ENCODE data around the gene TNS2.

The TNS2 gene

DNA sequence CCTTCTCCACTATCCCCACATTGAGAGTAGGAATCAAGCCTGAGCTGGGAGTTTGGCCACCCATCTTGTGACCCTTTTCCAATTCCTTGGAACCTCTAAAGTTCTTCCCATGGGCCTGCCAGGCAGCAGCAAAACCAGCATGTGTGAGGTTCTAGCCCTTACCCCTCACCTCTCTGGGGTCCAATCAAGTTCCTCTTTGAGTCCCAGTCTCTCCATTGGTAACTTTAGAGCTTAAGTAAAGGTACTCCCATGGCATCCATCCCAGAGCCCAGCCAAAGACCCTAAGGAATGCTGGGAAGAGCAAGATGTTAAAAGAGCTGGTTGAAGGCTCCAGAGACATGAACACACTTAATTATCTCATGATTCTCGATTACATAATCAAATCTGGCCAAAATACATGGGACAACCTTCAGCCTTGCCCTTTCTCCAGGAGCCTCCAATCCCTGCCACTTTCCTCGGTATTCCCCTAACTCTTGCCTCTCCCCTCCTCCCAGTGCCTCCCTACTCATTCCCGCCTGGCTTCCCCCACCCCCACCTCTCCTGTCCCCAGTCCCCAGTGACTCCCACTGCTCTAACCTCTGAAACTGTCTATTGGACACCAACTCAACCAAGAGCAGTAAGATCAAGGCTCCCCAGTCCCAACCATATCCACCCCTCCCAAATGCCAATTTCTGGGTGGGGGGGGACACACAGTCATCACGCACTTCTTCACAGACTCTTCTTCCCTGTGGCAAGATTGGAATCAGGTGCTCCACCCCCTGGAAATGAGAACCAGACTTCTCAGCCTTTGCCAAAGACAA is 4.8 kb upstream of the TNS2 start:
- DNase-seq, result no peak

DNA sequence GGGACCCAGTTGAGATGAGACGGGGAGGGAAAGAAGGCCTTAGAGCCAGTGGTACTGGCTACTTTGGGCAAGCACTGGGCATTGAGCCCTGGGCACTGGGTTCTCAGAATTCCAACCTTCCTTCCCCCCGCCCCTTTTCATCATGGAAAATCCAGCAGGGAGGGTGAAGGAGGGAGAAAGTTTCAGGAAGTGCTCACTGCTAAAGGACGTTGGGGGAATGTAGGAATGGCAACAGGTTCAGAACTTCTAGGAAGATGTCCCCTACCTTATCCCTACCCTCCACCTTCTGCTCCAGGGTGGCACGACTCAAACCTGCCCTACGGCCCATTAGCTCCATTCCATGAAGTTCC is 4.2 kb upstream of the TNS2 start:
- no peak for DNase-seq

DNA sequence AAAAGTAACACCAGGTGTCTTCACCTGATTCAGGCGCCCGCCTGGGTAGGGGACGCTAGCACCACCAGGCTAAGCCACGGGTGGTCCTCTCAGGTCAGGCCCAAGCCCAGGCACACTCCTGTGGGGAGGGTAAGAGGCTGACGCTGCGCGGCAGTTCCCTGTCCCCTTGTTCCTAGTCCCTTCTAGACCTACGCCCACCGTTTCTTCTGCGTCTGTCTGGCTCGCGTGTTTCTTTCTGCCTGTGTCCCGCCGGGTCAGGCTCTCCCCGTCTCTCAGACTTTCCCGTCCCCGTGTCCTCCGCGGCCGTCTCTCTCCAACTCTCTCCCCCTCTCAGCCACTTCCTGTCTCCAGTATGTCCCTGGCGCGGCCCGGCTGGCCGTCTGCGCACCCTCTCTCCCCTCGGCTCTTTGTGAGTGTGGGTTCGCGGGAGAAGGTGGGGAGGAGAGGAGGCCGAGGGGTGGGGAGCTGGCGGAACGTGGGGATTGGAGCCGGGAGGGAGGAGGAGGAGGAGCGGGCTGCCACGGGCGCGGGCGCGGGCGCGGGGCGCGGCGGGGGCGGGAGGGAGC is 3.1 kb upstream of the TNS2 start:
- DNase-seq, result peak; percentile 62 to 81 (median 64)

DNA sequence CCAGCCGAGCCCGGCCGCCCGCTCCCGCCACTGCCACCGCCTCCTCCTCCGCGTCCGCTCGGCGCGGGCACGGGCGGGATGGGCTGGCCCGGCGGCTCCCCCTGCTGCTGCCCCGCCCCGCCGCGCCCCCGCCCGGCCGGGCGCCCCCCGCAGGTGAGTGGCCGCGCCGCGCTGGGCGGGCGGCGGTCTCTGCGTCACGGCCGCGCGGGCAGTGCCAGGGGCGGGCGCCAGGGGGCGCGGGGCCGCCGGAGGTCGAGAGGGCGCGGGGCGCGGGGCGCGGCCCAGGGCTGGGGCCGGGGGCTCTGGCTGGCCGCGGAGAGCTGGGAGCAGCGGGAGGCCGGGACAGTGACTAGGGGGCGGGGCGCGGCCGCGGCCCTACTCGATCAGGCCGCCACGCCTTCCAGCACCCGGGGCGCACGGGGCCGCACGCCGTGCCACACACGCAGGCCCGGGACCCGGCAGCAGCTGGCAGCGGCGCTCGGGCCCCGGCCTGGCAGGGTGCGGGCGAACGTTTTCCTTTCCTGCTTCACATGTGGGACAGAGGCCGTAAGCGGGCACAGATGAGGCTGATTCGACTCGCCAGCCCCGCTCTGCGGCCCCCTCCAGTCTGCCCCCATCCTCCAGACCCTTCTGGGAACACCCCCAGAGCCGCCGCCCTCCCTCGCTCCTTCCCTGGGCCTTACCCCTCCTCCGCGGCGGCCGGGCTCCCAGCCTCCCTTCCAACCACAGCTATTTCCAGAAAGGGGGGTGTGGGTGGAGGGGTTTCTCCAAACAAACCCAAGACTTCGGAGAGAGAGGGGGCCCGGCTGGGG is 2.4 kb upstream of the TNS2 start:
- peak; percentile 58 to 86 (median 72) for DNase-seq

DNA sequence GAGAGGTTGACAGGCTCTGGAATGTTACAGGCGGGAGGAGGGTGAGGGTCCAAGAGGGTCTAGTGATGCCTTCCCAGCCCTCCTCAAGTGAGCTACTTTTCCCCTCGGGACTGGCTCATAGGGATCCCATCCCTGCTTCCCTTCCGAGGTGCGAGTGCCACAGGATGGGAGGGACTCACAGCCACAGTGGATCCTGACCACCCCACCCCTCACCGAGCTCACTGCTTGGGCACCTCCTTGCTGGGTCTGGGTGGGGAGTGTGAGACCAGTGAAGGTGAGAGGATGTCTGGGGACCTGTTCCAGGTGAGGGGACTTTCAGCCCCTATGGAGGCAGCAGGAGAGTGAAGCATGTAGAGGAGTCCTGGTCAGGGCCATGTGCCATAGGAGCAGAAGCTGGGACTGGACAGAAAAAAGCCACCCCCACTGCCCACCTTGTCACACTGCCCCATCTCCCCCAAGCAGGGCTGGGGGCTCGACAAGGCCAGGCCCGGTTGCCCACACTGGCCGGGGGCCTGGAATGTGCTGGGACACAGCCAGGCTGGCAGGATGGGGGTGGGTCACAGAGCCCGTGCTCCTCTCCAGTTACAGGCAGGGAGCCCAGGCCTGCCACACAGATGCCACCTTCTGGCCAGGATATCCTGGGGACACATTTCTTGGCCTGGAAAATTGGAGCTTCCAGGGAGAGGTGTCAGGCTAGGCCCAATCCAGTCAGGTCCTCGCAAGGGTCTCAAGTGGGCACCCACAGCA is 1.7 kb upstream of the TNS2 start:
- no peak for DNase-seq

DNA sequence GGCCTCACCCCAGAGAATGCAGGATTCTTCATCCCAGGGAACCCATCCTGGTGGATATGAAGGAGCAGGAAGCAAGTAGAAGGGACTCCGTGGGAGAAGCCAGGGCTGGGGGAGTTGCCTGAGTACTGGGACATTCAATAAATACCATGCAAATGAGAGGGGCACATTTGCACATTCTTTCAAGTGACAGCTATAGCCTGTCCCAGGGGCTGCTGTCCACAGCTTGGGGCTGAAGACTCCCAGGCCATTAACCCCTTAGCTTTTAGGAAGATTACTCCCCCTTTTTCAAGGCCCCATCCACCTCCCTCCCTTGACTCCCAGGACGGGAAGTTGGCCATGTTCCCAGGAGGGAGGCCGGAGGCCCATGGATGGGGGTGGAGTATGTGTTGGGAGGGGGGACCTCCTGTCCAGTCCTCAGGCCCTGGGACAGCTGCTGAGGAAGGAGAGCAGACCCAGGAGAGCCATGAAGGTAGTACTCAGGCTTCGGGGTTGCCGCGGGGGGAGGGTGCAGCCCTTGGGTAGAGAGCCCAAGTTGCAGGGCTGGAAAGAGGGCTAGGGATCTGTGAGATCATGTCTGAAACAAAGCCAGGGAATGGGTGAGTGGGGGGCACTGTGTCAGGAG is 974 bp upstream of the TNS2 start:
- no peak for DNase-seq

DNA sequence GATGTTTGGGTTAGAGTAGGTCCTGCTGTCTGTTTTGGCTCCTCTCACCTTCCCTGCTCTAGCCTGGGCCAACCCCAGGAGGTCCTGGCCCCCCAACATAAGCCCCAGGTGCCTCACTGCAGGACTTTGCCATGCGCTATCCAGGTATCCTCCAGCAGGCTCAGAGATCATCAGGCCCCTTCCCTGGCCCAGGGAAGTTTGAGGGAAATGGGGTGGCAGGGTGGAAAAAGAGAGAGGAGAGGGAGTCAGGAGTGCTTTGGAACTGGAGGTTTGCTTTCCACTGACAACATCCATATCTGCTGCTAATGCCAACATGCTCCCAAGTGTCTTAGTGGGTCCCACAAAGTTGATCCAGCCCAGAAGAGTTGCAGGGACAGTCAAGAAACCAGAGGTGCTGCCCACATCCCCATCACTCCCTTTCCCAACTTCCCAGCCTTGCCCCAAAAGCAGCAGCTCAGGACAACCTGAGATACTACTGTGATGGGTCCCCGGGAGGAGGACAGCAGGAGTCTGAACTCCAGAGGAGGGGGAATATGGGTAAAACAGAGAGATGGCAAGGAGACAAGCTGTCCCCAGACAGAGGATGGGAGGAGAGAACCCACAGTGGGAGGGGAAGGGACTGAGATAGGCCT is 677 bp downstream of the TNS2 start:
- no peak for DNase-seq

DNA sequence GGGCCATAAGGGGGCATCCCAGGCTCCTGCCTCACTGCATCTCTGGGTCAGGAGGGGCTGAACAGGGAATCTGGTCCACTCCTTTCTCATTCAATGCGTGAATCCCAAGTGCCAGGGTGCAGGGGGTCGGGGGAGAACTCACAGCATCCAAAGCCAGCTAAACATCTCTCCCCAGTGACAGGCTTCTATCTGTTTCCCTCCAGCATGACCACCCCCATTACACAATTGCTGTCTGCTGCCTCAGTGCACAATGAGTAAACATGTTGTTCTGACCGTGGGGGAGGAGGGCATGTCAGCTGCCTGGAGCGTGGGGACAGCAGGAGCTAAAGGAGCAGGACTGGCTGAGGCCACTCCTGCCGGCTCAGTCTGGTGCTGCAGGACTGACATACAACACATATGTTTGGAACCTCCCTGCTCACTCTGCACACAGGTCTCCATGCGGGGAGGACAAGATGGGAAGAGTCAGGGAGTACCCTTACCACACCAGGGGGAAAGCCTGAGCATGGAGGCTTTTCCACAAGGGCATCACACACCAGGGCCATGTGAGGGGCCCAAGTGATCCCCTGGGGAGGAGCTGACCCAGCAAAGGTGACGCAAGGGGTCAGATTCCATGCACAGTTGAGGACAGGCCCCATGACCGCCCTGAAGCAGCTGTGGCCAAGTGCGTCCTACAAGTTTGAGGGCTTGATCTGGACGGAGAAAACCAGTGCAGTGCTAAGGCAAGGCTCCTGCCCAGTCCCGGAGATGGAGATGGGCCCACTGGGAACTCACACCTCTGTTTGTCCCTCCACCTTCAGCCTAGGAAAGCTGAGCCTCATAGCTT is 1.4 kb downstream of the TNS2 start:
- DNase-seq, result peak; percentile 61 to 72 (median 70)

DNA sequence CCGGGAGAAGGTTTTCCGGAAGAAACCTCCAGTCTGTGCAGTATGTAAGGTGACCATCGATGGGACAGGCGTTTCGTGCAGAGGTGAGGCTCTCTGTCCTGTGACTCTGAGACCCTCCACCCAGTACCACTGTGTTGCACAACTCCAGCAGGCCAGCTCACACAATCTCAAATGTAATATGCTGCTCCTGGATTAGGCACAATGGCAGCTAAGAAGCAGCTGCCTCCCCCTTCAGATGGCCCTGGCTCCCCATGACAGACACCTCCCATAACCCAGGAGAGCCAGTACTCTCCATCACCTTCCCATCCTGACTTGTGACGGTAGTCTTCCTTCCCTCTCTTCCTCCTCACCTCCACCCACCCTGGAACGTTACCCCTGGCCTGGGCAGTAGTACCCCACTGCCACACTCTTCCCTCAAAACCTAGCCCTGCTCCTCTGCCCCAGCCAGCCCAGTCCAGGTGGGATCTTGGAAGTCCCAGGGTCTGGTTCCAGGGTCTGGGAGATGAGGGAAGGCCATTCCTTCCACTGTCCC is 2.1 kb downstream of the TNS2 start:
- DNase-seq, result no peak

DNA sequence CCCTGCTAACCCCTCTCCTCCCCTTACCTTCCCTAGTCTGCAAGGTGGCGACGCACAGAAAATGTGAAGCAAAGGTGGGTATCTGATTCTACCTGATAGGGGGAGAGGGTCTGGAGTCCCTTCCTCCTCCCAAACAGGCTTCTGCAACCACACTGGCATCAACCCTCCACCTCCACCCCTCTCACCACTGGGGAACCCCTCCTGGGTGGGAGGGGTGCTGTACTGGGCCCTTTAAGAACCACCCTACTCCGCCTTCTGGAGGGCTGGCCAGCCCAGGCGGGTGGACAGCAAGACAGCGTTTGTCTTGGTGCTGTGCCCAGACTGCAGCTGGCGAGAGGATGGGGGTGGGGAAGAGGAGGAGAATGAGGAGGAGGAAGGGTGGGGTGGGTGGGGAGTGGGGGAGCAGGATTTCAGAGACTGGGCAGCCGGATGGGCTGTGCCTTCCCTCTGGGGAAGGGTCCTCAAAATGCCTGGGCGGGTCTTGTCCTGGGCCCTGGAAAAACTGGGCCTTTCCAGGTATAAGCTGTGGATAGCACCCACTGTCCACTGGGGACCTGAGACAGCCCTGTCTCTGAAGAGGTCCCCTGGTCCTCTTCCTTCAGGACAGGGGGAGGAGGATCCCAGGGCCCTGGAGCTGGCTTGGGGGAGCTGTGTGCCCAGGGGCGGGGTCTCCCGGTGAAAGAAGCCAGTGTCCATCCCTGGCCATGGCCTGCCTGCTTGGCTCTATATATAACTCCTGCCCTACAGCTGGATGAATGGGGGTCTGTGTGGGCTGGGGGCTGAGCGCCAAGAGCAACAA is 2.8 kb downstream of the TNS2 start:
- DNase-seq, result no peak

DNA sequence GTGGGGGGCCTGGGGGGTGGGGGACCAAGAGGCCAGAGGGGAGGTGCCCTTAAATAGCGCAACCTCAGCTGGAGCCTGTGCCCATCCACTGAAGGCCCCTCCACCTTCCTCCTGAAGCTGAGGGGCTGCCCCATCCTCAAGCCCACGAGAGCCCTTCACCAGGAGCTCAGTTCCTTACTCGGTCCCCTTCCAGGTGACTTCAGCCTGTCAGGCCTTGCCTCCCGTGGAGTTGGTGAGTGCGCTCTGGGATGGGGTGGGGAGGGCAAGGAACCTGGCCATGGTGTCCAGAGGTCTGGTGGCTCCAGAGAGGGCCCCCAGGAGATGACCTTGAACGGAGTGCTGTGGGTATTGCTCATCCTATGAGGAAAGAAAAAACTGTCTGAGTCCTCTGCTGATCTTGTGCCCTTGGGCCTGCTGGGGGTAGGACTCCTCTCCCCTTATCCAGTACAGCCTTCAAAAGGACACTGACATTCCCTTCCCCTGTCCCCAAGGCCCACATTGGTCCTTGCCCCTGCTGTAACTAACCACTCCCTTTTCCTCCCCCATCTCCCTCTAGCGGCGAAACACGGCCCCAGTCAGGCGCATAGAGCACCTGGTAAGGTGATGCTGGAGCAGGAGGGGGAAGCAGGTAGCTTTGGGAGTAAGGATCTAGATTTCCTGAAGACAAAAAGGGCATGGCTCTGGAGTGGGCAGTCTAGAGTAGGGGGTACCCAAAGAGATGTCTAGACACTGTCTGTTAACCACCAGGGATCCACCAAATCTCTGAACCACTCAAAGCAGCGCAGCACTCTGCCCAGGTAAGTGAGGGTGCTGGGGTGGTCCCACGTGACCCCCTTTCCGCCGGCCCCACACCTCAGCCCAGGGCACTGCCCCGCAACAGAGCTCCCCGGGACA is 3.6 kb downstream of the TNS2 start:
- DNase-seq, result peak; percentile 37 to 64 (median 45)

DNA sequence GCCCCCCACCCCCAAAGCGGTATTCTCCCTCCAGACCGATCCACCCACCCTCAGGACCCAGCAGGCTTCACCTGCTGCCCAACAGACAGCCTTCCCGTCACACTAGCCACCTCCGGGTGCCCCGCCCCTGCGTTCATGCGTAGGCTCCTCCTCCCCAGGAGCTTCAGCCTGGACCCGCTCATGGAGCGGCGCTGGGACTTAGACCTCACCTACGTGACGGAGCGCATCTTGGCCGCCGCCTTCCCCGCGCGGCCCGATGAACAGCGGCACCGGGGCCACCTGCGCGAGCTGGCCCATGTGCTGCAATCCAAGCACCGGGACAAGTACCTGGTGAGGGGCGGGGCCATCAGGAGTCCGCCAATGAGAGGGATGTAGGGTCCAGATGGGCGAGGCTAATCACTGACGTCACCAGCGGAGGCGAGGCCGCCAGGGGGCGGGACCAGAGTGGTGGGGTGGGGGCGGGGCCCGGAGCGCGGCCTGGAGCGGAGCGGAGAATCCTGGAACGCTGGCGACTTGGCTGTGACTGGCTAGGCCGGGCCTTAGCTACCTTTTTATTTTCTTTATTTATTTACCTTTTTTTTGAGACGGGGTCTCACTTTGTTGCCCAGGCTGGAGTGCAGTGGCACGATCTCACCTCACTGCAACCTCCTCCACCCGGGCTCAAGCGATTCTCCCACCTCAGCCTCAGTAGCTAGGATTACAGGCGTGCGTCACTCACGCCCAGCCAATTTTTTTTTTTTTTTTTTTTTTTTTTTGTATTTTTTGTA is 4.4 kb downstream of the TNS2 start:
- DNase-seq, result peak; percentile 92 to 96 (median 93)

DNA sequence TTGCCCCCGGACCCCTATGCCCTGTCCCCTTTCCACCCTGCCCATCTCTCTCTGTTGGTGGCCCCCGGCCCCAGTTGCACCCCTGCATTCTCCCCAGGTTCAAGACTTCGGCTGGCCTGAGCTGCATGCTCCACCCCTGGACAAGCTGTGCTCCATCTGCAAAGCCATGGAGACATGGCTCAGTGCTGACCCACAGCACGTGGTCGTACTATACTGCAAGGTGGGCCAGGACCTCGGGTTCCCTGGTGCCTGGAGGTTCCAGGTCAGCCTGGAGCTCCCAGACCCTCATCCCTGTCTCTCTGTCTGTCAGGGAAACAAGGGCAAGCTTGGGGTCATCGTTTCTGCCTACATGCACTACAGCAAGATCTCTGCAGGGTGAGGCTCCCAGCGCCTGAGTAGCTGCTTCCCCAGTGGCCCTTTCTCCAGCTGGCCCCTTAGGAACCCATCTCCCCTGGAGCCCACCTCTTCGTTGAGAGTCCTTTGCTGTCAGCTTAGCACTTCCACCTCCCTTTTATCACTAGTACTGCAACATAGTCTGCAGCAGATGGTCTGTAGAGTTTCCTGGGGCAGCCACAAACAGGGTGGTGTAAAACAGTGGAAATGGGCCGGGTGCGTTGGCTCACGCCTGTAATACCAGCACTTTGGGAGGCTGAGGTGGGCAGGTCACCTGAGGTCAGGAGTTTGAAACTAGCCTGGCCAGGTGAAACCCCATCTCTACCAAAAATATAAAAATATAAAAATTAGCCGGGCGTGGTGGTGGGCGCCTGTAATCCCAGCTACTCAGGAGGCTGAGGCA is 5.8 kb downstream of the TNS2 start:
- DNase-seq, result no peak

DNA sequence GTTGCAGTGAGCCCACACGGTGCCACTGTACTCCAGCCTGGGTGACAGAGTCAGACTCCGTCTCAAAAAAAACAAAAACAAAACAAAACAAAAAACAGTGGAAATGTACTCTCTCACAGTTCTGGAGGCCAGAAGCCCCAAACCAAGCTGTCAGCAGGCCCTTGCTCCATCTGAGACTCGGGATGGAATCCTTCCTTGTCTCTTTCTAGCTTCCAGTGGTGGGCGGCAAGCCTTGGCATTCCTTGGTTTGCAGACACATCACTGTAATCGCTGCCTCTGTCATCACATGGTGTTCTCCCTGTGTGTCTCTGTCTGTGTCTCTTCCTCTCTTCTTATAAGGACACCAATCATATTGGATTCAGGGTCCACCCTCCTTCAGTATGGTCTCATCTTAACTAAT is 6.4 kb downstream of the TNS2 start:
- no peak for DNase-seq

DNA sequence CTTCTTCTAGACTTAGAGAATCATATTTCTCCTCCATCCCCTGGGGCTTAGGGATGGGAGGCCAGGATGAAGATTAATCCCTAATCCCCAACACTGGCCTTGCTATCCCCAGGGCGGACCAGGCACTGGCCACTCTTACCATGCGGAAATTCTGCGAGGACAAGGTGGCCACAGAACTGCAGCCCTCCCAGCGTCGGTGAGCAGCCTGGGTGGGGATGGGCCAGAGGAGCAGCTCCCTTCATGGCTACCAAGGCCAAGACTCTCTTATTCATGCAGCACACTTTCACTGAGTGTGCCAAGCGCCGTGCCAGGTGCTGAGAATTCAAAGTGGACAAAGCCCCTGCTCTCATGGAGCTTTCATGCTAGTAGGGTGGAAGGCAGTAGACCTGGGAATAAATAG is 7.0 kb downstream of the TNS2 start:
- DNase-seq, result no peak

DNA sequence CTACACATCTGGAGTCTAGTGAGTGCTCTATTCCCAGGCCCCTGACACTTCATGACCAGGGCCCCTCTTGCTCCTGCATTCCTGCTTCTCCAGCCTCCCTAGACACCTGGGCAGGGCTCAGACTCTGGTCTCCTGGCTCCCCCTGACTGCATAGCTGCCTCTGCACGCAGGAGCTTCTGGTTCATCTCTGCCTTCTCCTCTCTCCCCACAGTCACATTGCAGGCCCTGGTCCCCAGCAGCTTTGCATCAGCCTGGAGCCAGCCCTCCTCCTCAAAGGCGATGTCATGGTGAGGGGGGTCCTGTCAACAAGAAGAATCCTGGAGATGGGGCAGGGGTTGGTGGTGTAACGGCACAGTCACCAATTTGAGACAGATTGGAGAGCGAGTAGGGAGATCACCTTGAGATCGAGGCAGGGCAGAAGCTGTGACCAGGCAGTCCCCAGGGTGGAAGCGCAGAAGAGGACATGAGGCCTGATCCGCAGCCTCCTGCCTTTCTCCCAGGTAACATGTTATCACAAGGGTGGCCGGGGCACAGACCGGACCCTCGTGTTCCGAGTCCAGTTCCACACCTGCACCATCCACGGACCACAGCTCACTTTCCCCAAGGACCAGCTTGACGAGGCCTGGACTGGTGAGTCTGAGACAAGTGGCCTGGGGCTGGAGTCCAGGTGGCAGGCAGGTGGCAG is 8.1 kb downstream of the TNS2 start:
- no peak for DNase-seq

Measured in suppressor macrophage treated with lipopolysaccharide for 1 hour (primary cell).